GM19035 (cell line): ENCODE results near the gene CSN3.

Experiments
- ATAC-seq: cut with Tn5 transposase; IDR thresholded peaks from one replicate; pipeline ENCODE4 v1.9.1; 2021; ENCODE audit not compliant: unreplicated experiment

Gene CSN3

GRCh38 chr4:70291341-70291740, 48.9 kb downstream of the CSN3 start:
- ATAC-seq = no peak

DNA sequence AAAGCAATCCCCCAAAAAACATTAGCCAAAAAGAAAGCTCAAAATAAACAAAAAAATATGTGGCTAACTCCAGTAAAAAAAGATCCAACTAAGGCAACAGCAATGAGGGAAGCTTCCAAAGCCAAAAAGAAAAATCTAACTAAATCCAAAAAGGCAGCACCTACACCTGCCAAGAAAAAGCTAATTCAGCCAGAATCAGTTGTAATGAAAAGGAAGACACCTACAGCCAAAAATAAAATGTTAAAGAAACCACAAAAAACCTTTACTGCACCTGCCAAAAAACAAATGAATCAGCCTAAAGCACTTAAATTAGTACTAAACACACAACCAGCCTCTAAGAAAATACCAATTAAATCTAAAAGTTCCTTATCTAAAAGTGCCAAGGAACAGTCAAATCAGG, 55.2 kb downstream of the CSN3 start:
- ATAC-seq = no peak

- no peak for ATAC-seq
Measured at GRCh38 chr4:70298051-70298450, 55.7 kb downstream of the CSN3 start.

GRCh38 chr4:70299643-70300042, 57.2 kb downstream of the CSN3 start:
- ATAC-seq = no peak

- ATAC-seq = no peak
Measured at GRCh38 chr4:70300215-70300614, 57.8 kb downstream of the CSN3 start.
